WI38 (cell line): ENCODE measurements around the gene THSD4.

Source experiments
- H3K4me3 ChIP-seq: 2 replicates; pipeline ENCODE4 v1.5.1; 2011; ENCODE audit warnings: low read depth, mild to moderate bottlenecking, control low read depth, low read length
- CTCF ChIP-seq: IDR thresholded peaks from 2 replicates; pipeline ENCODE4 v1.5.1; 2012; ENCODE audit warnings: low read depth, mild to moderate bottlenecking, control low read depth, low read length

The THSD4 gene

DNA sequence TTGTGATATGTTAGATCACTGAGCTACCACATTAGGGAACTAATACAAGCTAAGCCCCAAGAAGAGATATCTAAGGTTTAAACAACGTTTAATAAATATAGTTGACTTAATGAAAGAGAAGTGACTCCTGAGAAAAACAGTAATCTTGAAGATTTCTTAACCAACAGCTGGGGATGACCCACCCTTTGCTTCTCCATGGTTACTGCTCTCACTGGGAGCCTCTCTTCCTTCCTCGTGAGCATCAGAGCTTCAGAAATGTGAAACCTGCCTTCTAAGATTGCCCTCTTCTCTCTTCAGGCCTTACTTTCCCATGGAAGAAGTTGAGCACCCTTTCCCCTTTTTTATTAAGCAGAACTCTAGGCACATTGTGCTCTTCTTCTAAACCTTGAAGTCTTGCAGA, 562.9 kb downstream of the THSD4 start:
- TF ChIP-seq CTCF, result no peak
- no peak overlapping the region for H3K4me3 ChIP-seq

- no peak for TF ChIP-seq CTCF
These were observed 563.3 kb downstream of the THSD4 start for GRCh38 chr15:71678605-71679004.

GRCh38 chr15:71679223-71679792, 564.0 kb downstream of the THSD4 start:
- no peak for TF ChIP-seq CTCF

More at GRCh38 chr15:71678605-71679004, 563.3 kb downstream of the THSD4 start:
- H3K4me3 ChIP-seq, result no peak overlapping the region

DNA sequence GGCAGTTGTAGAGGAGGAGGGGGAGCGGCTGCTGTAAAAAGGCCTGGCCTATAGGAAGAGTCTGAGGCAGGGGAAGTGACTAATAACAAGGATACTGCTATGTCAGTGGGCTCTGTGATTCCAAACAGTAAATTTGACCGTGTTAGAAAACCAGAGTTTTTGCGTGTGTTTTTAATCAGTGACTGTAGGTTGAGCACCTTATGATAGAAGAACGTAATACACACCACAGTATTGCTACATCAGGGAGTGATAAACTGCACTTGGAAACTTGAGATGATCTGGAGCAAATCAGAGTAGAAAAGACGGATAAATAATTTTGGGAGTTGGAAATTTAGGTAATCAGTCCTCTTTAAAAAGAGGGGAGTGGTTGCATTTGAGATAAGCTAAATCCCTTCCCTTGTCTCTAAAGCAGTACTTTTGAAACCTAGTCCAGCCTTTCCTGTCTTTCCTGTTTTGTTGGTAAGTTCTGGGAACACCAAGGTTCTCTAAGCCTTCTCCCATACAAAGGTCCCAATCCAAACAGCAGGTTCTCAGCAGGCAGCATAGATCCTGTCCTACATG, 564.6 kb downstream of the THSD4 start:
- no peak for TF ChIP-seq CTCF
- no peak overlapping the region for H3K4me3 ChIP-seq

More at GRCh38 chr15:71679223-71679792, 564.0 kb downstream of the THSD4 start:
- H3K4me3 ChIP-seq, result no peak overlapping the region

- H3K4me3 ChIP-seq, result no peak overlapping the region
These were observed 566.7 kb downstream of the THSD4 start for GRCh38 chr15:71682001-71682400.

GRCh38 chr15:71683411-71684274, 568.4 kb downstream of the THSD4 start:
- TF ChIP-seq CTCF, result no peak
- no peak overlapping the region for H3K4me3 ChIP-seq

More at GRCh38 chr15:71682001-71682400, 566.7 kb downstream of the THSD4 start:
- no peak for TF ChIP-seq CTCF
